Ectodermal cell (in vitro differentiated cells): ENCODE measurements around the gene SYNJ2.

Experiments
- H3K27ac ChIP-seq: 2 replicates; pipeline ENCODE4 v1.7.0; 2013; ENCODE audit warnings: mild to moderate bottlenecking, low read depth, low read length; ENCODE audit not compliant: insufficient read depth, poor library complexity, severe bottlenecking
- H3K27me3 ChIP-seq: 2 replicates; pipeline ENCODE4 v1.7.0; 2013; ENCODE audit warnings: mild to moderate bottlenecking, low read length; ENCODE audit not compliant: insufficient read depth, control insufficient read depth, poor library complexity, severe bottlenecking
- H3K36me3 ChIP-seq: one replicate; pipeline ENCODE4 v1.7.0; 2013; ENCODE audit warnings: low read length; ENCODE audit not compliant: control insufficient read depth, insufficient read depth
- H3K4me1 ChIP-seq: one replicate; pipeline ENCODE4 v1.7.0; 2013; ENCODE audit warnings: low read length; ENCODE audit not compliant: control insufficient read depth, insufficient read depth
- H3K4me3 ChIP-seq: 2 replicates; pipeline ENCODE4 v1.7.0; 2013; ENCODE audit warnings: low read depth, low read length, control low read depth; ENCODE audit not compliant: insufficient read depth
- H3K9me3 ChIP-seq: 2 replicates; pipeline ENCODE4 v1.7.0; 2013; ENCODE audit warnings: mild to moderate bottlenecking, low read length, moderate library complexity; ENCODE audit not compliant: control insufficient read depth
- WGBS, 2 experiments: methylation state at CpG; one replicate each; pipeline ENCODE4 v1.1.7; 2013; ENCODE audit warnings: missing lambda C conversion rate in 2 of 2; 5-methylcytosine and 5-hydroxymethylcytosine counted together

The SYNJ2 gene

GRCh38 chr6:158085261-158086053 is 103.8 kb downstream of the SYNJ2 start:
- whole genome bisulfite sequencing, 2 experiments: 91 to 93% methylated on average over 21 of the region's 21 CpGs
- H3K27me3 ChIP-seq: no peaks in the 10 kb centered on the region
- H3K4me3 ChIP-seq: no peak overlapping the region
- H3K27ac ChIP-seq: no peak overlapping the region
- no peaks in the 10 kb centered on the region for H3K9me3 ChIP-seq
- H3K36me3 ChIP-seq: no peaks in the 10 kb centered on the region
- no peaks in the 10 kb centered on the region for H3K4me1 ChIP-seq

- Histone ChIP-seq H3K36me3 (no peaks in the 10 kb centered on the region), H3K27me3 (no peaks in the 10 kb centered on the region), H3K4me1 (no peaks in the 10 kb centered on the region), H3K27ac (no peak overlapping the region), H3K9me3 (no peaks in the 10 kb centered on the region), H3K4me3 (no peak overlapping the region)
- 95% methylated on average over 2 of the region's 2 CpGs for WGBS, 2 experiments
These were observed 104.4 kb downstream of the SYNJ2 start for GRCh38 chr6:158086054-158086503.

GRCh38 chr6:158086504-158087223 is 105.0 kb downstream of the SYNJ2 start:
- no peaks in the 10 kb centered on the region for H3K27me3 ChIP-seq
- WGBS, 2 experiments: 94 to 95% methylated on average over 32 of the region's 32 CpGs
- no peak overlapping the region for H3K4me3 ChIP-seq
- H3K9me3 ChIP-seq: no peaks in the 10 kb centered on the region
- H3K36me3 ChIP-seq: no peaks in the 10 kb centered on the region
- no peaks in the 10 kb centered on the region for H3K4me1 ChIP-seq
- H3K27ac ChIP-seq: no peak overlapping the region

- Histone ChIP-seq H3K27me3 (no peaks in the 10 kb centered on the region), H3K36me3 (no peaks in the 10 kb centered on the region), H3K4me1 (no peaks in the 10 kb centered on the region), H3K4me3 (no peak overlapping the region), H3K27ac (no peak overlapping the region), H3K9me3 (no peaks in the 10 kb centered on the region)
- 95 to 96% methylated on average over 14 of the region's 14 CpGs for WGBS, 2 experiments
These were observed 105.7 kb downstream of the SYNJ2 start for GRCh38 chr6:158087224-158087867.

GRCh38 chr6:158092806-158093205 is 111.1 kb downstream of the SYNJ2 start:
- Histone ChIP-seq H3K4me1 (no peaks in the 10 kb centered on the region), H3K27ac (no peak overlapping the region), H3K9me3 (no peaks in the 10 kb centered on the region), H3K27me3 (no peaks in the 10 kb centered on the region), H3K36me3 (no peaks in the 10 kb centered on the region), H3K4me3 (no peak overlapping the region)
- WGBS, 2 experiments: 91 to 93% methylated on average over 9 of the region's 9 CpGs

GRCh38 chr6:158095031-158095430 is 113.4 kb downstream of the SYNJ2 start:
- Histone ChIP-seq H3K36me3 (no peaks in the 10 kb centered on the region), H3K4me3 (no peak overlapping the region), H3K4me1 (no peaks in the 10 kb centered on the region), H3K9me3 (no peaks in the 10 kb centered on the region), H3K27me3 (no peaks in the 10 kb centered on the region), H3K27ac (no peak overlapping the region)
- 91 to 92% methylated on average over 6 of the region's 6 CpGs for WGBS, 2 experiments

- no peaks in the 10 kb centered on the region for H3K9me3 ChIP-seq
These were observed 114.0 kb downstream of the SYNJ2 start for GRCh38 chr6:158095671-158096070.

GRCh38 chr6:158103228-158103627 is 121.6 kb downstream of the SYNJ2 start:
- no peaks in the 10 kb centered on the region for H3K27me3 ChIP-seq
- 94 to 96% methylated on average over 2 to 4 of the region's 4 CpGs for WGBS, 2 experiments
- H3K27ac ChIP-seq: no peak overlapping the region
- H3K4me1 ChIP-seq: no peaks in the 10 kb centered on the region
- H3K36me3 ChIP-seq: no peaks in the 10 kb centered on the region
- H3K9me3 ChIP-seq: no peaks in the 10 kb centered on the region
- no peak overlapping the region for H3K4me3 ChIP-seq

More at GRCh38 chr6:158095671-158096070, 114.0 kb downstream of the SYNJ2 start:
- Histone ChIP-seq H3K4me3 (no peak overlapping the region), H3K36me3 (no peaks in the 10 kb centered on the region), H3K27ac (no peak overlapping the region), H3K4me1 (no peaks in the 10 kb centered on the region), H3K27me3 (no peaks in the 10 kb centered on the region)
- 94 to 96% methylated on average over 15 of the region's 15 CpGs for WGBS, 2 experiments

- H3K4me1 ChIP-seq: no peaks in the 10 kb centered on the region
- H3K36me3 ChIP-seq: no peaks in the 10 kb centered on the region
- no peaks in the 10 kb centered on the region for H3K9me3 ChIP-seq
- H3K4me3 ChIP-seq: no peak overlapping the region
- no peaks in the 10 kb centered on the region for H3K27me3 ChIP-seq
- no peak overlapping the region for H3K27ac ChIP-seq
- WGBS, 2 experiments: 95 to 100% methylated on average over 2 of the region's 2 CpGs
These were observed 123.0 kb downstream of the SYNJ2 start for GRCh38 chr6:158104696-158105095.

GRCh38 chr6:158109748-158110147 is 128.1 kb downstream of the SYNJ2 start:
- Histone ChIP-seq H3K4me1 (no peaks in the 10 kb centered on the region), H3K27ac (no peak overlapping the region), H3K4me3 (no peak overlapping the region), H3K36me3 (peaks cover 11% of the 10 kb centered on the region), H3K9me3 (no peaks in the 10 kb centered on the region), H3K27me3 (no peaks in the 10 kb centered on the region)
- 25 to 75% methylated on average over 1 to 2 of the region's 2 CpGs for WGBS, 2 experiments
